ENCODE data around the gene COPS4.
"Not testable (repeated sequence)": the region's sequence is repeated elsewhere in the genome, so short reads cannot be mapped to it uniquely, and the experiment has no call there.

Gene COPS4

DNA sequence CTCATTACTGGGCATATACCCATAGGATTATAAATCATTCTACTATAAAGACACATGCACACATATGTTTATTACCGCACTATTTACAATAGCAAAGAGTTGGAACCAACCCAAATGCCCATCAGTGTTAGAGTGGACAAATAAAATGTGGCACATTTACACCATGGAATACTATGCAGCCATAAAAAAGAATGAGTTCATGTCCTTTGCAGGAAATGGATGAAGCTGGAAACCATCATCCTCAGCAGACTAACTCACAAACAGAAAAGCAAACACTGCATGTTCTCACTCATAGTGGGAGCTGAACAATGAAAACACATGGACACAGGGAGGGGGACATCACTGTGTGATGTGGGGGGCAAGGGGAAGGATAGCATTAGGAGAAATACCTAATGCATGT lies 11.4 kb upstream of the COPS4 start:
- DNase-seq (ENCODE audit: low read depth): not testable (repeated sequence)

DNA sequence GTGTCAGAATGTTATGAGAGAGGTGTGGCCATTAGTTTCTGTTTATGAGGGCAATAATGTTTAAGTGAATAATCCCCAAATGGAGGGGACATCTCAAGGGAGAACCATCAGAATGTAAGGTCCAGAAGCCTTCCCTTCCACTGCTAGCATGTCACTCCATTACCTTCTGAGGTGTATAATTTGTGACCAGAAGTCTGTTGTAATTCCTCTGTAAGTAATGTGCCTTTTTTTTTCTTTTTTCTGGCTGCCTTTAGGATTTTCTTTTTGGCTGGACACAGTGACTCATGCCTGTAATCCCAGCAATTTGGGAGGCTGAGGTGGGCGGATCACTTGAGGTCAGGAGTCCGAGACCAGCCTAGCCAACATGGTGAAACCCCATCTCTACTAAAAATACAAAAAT lies 10.8 kb upstream of the COPS4 start:
- DNase-seq (ENCODE audit: low read depth): no peak

DNA sequence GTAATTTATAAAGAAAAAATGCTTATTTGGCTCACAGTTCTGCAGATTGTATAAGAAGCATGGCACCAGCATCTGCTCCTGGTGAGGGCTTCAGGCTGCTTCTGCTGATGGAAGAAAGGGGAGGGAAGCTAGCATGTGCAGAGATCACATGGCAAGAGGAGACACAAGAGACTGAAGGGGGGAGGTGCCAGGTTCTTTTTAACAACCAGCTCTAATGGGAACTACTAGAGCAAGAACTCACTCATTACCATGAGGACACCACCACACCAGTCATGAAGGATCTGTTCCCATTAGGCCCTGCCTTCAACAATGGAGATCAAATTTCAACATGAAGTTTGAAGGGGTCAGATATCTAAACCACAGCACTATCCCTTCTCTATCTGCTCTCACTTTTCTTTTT lies 9.4 kb upstream of the COPS4 start:
- no peak for DNase-seq (ENCODE audit: low read depth)

DNA sequence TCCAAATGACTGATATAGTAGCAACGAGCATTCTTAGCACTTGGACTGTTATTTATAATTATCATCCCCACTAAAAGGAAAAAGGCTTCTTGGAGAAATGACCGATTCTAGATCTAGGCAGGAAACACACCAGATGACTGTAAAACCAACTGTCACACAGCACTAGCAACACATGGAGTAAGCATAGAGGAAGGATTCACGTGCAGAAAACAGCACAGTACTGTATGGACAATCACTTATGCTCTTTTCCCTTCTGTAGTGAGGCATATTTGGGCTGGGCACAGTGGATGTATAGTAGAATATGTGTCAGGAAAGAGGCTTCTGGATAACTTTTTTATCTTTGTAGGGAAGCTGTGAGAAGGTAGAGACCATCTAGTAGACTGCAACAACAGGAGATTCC lies 6.0 kb upstream of the COPS4 start:
- no peak for DNase-seq (ENCODE audit: low read depth)

DNA sequence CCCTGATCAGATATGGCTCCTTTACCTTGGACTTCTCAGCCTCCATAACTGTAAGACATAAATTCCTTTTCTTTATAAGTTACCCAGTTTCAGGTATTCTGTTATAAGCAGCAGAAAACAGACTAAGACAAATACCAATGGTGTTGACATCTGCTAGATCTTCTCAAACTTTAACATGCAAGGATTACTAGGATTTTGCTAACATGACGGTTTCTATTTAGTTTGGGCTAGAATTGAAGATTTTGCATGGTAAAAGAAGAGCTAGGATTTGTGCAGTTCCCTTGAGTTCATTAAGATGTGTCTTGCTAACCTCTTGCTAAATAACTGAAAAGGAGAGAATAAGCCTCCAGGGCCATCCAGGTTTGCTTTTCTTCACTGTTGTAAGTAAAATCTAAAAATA lies 5.3 kb upstream of the COPS4 start:
- no peak for DNase-seq (ENCODE audit: low read depth)

DNA sequence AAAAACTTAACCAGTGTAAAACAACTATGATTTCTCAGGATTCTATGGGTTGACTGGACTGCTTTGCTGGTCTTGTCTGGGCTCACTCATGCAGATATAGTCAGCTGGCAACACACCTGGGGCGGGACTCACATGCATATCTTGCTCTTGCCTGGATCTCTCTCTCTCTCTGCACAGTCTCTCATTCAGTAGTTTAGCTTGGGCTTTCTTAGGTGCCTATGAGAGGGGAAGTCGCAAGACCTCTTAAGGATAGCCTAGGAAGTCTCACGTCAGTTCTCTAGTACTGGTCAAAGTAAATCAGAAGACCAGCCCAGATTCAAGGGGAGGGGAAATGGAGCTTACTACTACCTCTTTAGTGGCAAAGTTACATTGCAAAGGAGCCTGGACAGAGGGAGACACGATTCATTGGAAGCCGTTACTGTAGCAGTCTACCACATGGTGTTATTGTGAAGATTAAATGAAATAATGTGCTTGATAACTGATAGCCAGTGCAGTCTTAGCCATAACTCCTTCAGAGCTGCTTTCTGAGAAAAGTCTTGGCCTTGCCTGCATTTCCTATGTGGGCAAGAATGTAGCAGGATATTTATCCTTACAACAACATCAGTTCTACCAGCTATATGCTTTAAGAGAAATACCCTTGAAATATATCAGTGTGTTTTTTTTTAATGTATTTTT lies 2.1 kb downstream of the COPS4 start:
- no peak for DNase-seq (ENCODE audit: low read depth)

DNA sequence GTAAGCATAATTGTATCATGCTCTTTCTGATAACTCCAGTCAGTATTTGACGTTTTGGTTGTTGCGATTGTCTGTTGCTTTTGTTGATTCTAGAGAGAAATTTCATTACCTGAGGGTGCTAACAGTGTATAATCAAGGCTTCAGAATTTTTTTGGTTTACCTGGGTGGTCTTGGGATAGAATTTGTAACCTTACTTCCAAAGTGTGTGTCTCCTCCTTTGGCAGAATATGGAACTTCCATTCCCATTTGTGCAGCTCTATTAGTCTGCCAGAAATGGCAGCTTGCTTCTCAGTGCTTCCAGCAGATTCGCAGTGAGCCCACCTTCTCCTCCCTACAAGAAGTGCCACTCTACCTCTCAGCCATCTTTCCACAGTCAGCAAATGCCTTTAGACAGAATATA lies 5.3 kb downstream of the COPS4 start:
- DNase-seq (ENCODE audit: low read depth): no peak

DNA sequence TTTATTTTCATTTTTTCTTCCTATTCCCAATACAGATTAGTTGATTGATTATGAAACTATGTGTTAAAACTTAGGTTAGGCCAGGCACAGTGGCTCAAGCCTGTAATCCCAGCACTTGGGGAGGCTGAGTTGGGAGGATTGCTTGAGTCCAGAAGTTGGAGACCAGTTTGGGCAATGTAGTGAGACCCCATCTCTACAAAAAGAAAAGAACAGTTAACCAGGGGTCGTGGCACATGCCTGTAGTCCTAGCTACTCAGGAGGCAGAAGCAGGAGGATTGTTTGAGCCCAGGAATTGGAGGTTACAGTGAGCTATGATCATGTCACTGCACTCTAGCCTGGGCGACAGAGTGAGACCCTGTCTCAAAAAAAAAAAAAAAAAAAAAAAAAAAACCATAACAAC lies 8.2 kb downstream of the COPS4 start:
- DNase-seq (ENCODE audit: low read depth): not testable (repeated sequence)

DNA sequence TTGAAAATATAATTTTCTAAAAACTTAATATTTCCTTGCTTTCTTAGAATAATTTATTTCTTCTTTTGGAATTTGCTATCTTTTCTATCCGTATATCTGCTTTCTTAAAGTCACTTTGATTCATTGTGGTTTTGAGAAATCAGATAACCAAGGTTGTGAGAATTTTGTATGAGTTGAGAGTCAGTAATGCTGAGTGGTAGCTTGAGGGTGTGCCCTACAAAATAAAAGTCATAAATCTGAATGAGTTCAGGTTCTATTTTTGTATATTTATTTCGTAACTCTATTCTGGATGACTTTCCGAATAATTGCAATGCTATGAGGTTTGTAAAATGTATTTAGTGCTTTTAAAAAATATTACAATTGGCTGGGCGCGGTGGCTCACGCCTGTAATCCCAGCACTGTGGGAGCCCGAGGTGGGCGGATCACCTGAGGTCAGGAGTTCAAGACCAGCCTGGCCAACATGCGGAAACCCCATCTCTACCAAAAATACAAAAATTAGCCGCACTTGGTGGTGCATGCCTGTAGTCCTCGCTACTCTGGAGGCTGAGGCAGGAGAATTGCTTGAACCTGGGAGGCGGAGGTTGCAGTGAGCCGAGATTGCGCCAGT lies 8.9 kb downstream of the COPS4 start:
- DNase-seq (ENCODE audit: low read depth): no peak

DNA sequence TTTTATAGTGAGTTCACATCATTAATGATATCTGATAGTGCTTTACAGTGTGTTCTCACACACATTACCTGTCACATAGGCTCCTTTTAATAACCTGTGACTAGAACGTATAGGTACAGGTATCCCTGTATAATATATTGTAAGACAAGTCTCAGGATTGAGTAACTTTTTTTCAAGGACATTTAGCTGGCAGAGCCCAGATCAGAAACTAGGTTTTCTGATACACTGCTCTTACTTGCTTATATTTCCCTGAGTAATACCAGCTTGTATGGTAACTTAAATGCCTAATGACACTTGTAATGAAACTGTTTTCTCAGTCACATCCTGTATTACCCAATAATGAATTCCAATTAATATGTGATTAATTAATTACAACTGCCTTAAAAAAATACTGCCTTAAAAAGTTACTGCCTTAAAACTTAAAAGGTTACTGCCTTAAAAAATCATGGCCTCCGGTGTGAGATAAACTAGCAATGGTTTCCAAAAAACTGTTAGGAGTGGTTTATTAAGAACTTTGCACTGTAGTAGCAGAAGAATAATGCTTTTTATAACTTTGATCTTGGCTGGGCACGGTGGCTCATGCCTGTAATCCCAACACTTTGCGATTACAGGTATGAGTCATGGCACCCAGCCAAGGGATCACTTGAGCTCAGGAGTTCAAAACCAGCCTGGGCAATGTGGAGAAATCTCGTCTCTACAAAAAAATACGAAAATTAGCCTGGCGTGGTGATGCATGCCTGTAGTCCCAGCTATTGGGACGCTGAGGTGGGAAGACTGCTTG lies 11.9 kb downstream of the COPS4 start:
- no peak for DNase-seq (ENCODE audit: low read depth)

DNA sequence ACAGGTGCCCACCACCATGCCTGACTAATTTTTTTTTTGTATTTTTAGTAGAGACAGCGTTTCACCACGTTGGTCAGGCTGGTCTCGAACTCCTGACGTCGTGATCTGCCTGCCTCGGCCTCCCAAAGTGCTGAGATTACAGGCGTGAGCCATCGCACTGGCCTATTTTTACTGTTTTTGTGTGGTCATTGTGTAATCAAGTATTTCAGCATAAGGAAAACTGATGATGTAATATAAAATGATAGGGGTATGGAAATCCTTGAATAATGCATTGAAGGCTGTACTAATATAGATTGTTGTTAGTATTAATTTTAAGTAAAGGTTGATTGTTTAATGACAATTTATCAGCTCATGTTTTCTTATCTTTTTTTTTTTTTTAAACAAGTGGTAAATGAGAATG lies 13.8 kb downstream of the COPS4 start:
- not testable (repeated sequence) for DNase-seq (ENCODE audit: low read depth)

DNA sequence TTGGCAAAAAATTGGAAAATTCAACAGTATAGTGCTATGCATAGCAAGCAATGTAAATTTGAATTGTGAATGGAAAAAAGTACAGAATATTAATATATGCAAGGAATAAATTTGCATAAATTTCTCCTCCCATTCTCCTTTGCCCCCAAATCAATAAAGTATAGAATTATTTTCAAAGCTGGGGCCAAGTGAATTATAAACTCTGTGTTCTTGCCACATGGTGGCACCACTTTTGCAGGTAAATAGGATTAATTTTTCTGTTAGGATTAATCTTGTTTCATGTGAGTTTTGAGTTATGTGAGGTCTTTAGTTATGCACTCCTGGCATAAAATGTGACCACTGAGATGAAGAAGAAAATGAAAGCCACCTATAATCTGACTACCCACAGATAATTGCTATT lies 19.9 kb downstream of the COPS4 start:
- DNase-seq (ENCODE audit: low read depth): no peak

DNA sequence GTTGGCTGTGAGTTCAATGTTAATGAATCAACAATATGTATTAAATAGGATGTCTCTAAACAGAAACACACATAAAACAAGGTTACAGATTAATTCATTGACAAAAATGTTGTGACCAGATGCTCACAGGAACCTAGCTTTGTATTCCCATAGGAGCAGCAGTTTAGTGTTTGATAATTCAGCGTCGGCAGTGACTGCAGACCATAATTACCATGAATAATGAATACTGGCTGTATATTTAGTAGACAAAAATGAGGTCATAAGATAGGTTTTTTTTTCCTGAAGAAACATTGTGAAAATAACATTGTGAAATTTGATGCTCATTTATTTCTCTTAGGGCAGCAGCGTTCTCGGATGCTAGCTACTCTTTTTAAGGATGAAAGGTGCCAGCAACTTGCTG lies 27.8 kb downstream of the COPS4 start:
- no peak for DNase-seq (ENCODE audit: low read depth)

DNA sequence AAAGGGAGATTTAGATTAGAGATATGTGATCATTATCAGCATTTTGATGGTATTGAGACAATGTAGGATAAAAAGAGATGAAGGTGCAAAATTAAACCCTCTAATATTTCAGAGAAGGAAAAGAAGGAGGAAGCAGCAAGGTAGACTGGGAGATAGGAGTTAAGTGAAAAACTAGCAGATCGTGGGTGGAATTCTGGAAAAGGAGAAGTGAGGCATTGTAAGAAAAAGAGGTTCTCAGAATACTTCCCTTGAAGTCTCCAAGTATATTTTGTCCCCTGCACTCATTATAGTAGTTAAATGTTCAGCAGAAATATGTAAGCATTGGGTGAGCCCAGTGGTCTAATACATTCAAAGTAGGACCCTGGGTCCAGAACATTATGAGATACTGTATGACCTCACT lies 30.3 kb downstream of the COPS4 start:
- DNase-seq (ENCODE audit: low read depth): no peak

DNA sequence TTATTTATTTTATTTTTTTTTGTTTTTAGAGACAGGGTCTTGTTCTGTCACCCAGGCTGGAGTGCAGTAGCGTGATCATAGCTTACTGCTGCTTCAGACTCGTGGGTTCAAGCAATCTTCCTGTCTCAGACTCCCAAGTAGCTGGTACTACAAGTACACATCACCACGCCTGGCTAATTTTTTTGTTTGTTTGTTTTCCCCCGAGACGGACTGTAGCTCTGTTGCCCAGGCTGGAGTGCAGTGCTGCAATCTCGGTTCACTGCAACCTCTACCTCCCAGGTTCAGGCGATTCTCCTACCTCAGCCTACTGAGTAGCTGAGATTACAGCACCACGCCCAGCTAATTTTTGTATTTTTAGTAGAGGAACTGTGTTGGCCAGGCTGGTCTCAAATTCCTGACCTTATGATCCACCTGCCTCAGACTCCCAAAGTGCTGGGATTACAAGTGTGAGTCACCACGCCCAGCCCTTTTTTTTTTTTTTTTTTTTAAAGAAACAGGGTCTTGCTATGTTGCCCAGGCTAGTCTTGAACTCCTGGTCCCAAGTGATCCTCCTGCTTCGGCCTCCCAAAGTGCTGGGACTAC lies 32.2 kb downstream of the COPS4 start:
- DNase-seq (ENCODE audit: low read depth): no peak

DNA sequence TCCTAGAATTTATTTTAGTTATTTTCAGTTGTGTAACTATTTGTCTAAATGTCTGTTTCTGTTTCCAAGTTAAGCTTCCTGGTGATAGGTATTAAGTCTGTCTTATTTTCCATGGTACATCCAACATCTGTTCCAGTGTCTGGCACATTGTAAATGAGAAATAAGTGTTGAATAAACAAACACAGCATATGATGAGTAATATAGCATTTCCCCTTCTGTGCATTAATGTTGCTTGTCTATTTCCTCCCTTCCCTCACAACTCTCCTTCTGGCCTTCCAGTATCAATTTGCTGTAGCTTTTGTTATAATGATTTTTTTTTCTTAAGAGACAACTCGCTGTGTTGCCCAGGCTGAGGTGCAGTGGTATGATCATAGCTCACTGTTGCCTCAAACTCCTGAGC lies 36.1 kb downstream of the COPS4 start:
- DNase-seq (ENCODE audit: low read depth): no peak

DNA sequence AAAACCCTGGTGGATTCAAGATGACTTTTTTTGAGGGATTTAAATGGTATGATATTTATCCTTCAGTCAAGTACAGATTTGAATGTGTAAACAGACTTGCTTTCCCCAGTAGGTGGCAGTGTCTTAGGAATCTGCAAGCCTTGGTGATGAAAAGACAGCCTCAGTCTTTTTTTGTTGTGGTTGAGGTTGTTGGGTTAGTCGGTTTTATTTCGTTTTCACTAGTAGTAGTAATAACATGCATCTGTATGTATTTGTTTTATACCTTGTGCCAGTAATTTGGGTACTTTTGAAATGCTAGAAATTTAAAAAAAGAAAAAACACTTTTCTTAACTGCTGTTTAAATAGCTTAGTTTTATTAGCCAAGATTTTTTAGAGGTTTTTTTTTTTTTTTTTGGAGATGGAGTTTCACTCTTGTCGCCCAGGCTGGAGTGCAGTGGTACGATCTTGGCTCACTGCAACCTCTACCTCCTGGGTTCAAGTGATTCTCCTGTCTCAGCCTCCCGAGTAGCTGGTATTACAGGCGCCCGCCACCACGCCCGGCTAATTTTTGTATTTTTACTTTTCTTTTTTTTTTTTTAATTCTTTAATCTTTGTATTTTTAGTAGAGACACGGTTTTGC lies 39.2 kb downstream of the COPS4 start:
- peak; percentile 32 for DNase-seq (ENCODE audit: low read depth)

DNA sequence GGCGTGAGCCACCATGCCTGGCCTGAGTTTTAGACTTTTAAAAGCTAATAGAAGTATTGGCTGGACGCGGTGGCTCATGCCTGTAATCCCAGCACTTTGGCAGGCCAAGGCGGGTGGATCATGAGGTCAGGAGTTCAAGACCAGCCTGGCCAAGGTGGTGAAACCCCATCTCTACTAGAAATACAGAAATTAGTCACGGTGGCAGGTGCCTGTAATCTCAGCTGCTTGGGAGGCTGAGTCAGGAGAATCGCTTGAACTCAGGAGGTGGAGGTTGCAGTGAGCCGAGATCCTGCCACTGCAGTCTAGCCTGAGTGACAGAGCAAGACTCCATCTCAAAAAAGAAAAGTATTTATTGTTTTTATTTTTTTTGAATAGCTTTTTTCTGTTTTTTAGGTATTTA lies 39.8 kb downstream of the COPS4 start:
- not testable (repeated sequence) for DNase-seq (ENCODE audit: low read depth)

DNA sequence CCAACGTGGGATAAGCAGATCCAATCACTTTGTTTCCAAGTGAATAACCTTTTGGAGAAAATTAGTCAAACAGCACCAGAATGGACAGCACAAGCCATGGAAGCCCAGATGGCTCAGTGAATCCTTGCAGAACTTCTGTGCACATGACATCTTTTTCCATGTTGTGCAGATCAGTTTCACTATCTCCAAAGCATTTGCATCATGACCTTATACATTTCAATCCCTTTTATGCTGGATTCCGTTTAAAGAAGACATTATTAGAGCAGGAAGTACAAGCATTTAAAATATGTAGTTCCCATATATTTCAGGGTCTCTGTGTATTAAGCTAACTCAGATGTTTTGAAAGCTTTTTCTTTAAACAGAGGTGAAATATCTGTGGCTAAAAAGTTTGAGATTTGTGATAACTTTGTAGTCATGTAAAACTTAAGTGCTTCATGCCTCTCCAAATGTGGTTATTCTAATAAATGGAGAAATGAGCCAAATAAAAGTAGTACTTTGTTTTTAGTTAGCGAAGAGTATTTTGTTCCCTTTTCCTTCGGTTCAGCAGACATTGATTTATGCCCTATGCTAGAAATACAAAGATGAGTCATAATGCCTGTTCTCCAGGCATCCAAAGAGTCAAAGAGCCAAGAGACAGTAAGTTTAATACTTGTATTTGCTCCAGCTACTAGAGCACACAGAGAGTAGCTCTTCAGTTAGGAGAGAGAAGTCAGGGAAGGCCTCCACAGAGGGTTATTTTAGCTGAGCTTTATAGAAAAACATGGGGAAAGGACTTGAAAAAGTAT lies 40.5 kb downstream of the COPS4 start:
- no peak for DNase-seq (ENCODE audit: low read depth)

DNA sequence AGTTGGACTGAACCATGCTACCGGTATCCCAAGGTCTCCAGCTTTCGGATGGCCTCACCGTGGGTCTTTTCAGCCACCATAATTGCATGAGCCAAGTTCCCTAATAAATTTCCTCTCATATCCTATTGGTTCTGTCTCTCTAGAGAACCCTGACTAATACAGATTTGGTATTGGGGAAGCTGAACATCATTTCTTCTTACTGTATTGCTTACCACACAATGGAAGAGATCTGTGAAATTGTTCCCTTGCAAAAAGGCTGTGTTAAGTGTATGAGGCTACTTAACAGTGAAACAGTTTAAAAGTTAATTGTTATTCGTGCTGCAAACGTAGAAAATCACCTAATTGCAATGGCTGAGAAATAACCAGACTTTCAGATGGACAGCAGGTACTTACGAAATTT lies 45.6 kb downstream of the COPS4 start:
- no peak for DNase-seq (ENCODE audit: low read depth)

DNA sequence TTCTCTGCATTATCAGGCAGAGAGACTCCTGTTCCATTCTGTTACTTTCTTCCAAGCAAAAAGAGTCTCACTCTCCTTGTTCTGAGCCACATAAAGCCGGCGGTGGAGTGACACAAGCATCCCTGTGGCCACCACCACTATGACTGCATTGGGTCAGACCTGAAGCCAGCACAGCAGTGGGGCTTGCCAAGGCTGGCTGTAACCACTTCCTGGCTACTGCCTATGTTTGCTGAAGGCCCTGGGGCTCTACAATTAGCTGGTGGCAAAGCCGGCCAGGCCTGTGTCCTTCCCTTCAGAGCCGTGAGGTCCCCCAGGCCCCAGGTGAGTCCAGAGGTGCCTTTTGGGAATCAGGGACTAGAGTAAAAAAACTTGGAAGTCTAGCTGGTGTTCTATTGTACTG lies 47.8 kb downstream of the COPS4 start:
- peak; percentile 7 for DNase-seq (ENCODE audit: low read depth)

DNA sequence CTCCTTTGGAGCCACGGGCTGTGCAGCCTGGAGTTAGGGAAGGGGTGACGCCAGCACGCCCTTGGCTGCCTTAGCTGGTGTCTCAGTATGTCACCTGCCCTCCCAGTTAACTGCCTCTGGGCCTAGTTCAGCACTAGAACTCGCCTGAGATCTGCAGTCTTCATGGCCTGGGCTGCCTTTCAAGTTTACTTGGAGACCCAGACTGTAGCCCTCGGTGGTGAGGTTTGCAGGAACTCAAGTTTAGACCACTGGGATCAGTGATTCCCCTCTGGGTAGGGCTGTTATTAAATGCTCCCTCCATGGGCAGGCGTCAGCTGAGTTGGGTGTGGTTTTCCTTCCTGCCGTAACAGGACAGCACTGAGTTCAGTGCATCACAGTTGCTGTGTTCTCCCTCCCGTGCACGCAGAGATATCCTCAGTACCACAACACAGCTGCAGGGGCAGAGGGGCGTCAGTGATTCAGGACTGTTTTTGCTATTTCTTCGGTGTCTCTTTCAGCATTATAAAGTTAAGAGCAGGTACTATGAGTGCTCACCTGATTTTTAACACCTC lies 49.0 kb downstream of the COPS4 start:
- no peak for DNase-seq (ENCODE audit: low read depth)
